Neuronal stem cell (in vitro differentiated cells): ENCODE results near the gene CLIP1.

Experiments used
- DNase-seq: peaks from one replicate; pipeline ENCODE4 v3.0.0-alpha.2; 2013; ENCODE audit warnings: low spot score
- H2AFZ ChIP-seq: one replicate; pipeline ENCODE4 v1.6.1; 2013; ENCODE audit warnings: mild to moderate bottlenecking, low read length, inconsistent platforms
- H2AK5ac ChIP-seq: 2 replicates; pipeline ENCODE4 v1.6.1; 2013; ENCODE audit warnings: low read depth, mild to moderate bottlenecking, inconsistent platforms, low read length, moderate library complexity, mixed read lengths
- H2BK120ac ChIP-seq: 2 replicates; pipeline ENCODE4 v1.6.1; 2013; ENCODE audit warnings: low read depth, mild to moderate bottlenecking, inconsistent platforms, low read length, moderate library complexity, mixed read lengths
- H2BK12ac ChIP-seq: one replicate; pipeline ENCODE4 v1.6.1; 2013; ENCODE audit warnings: low read length, inconsistent platforms
- H2BK15ac ChIP-seq: 2 replicates; pipeline ENCODE4 v1.6.1; 2013; ENCODE audit warnings: mild to moderate bottlenecking, low read length, inconsistent platforms, mixed read lengths
- H2BK5ac ChIP-seq: one replicate; pipeline ENCODE4 v1.6.1; 2013; ENCODE audit warnings: inconsistent platforms, mild to moderate bottlenecking, low read length, moderate library complexity
- H3K14ac ChIP-seq: one replicate; pipeline ENCODE4 v1.6.1; 2013; ENCODE audit warnings: low read length, inconsistent platforms
- H3K18ac ChIP-seq: 2 replicates; pipeline ENCODE4 v1.6.1; 2013; ENCODE audit warnings: low read length, inconsistent platforms
- H3K23ac ChIP-seq: 2 replicates; pipeline ENCODE4 v1.6.1; 2013; ENCODE audit warnings: low read depth, mild to moderate bottlenecking, mixed read lengths, low read length, inconsistent platforms; ENCODE audit not compliant: poor library complexity
- H3K27ac ChIP-seq: replicated peaks from 3 replicates; pipeline ENCODE4 v1.5.1; 2013; ENCODE audit warnings: low read length, inconsistent platforms
- H3K27me3 ChIP-seq, 3 experiments: 2 replicates each; pipeline ENCODE4 v1.6.1; 2013; ENCODE audit warnings: low read length in 3 of 3, mild to moderate bottlenecking in 2 of 3, inconsistent platforms in 1 of 3, low read depth in 1 of 3, mixed read lengths in 1 of 3, moderate library complexity in 1 of 3; ENCODE audit not compliant: control insufficient read depth in 3 of 3, insufficient read depth in 3 of 3
- H3K36me3 ChIP-seq, 2 donors: replicated peaks in 1 of 2; 2 replicates each; pipeline ENCODE4 v1.6.1; 2013; ENCODE audit warnings: low read length in 2 of 2; ENCODE audit not compliant: control insufficient read depth in 2 of 2, insufficient read depth in 2 of 2
- H3K4ac ChIP-seq: 2 replicates; pipeline ENCODE4 v1.6.1; 2013; ENCODE audit warnings: inconsistent platforms, mild to moderate bottlenecking, low read length, moderate library complexity
- H3K4me1 ChIP-seq, 2 donors: 1 replicate in 1 of 2; 2 replicates in 1 of 2; pipeline ENCODE4 v1.6.1; 2013; ENCODE audit warnings: low read length in 2 of 2, low read depth in 1 of 2; ENCODE audit not compliant: control insufficient read depth in 2 of 2, insufficient read depth in 1 of 2
- H3K4me2 ChIP-seq: one replicate; pipeline ENCODE4 v1.6.1; 2013; ENCODE audit warnings: mild to moderate bottlenecking, low read length, inconsistent platforms; ENCODE audit not compliant: insufficient read depth, poor library complexity, severe bottlenecking
- H3K4me3 ChIP-seq, 2 donors: 2 replicates each; pipeline ENCODE4 v1.5.1; 2013; ENCODE audit warnings: low read length in 2 of 2, mild to moderate bottlenecking in 2 of 2, inconsistent platforms in 1 of 2, moderate library complexity in 1 of 2
- H3K79me1 ChIP-seq: one replicate; pipeline ENCODE4 v1.6.1; 2013; ENCODE audit warnings: low read depth, mild to moderate bottlenecking, inconsistent platforms, low read length, moderate library complexity
- H3K9ac ChIP-seq: one replicate; pipeline ENCODE4 v1.6.1; 2013; ENCODE audit warnings: mild to moderate bottlenecking, low read depth, low read length, inconsistent platforms; ENCODE audit not compliant: poor library complexity
- H3K9me3 ChIP-seq, 2 donors: replicated peaks in 1 of 2; 2 replicates each; pipeline versions ENCODE3 to v1.6.1; 2013; ENCODE audit warnings: low read length in 2 of 2, mild to moderate bottlenecking in 2 of 2, inconsistent platforms in 1 of 2, low read depth in 1 of 2, mixed read lengths in 1 of 2, moderate library complexity in 1 of 2; ENCODE audit not compliant: control insufficient read depth in 2 of 2, insufficient read depth in 1 of 2
- H4K8ac ChIP-seq: one replicate; pipeline ENCODE4 v1.6.1; 2013; ENCODE audit warnings: low read depth, mild to moderate bottlenecking, inconsistent platforms, low read length, moderate library complexity
- H4K91ac ChIP-seq: one replicate; pipeline ENCODE4 v1.6.1; 2013; ENCODE audit warnings: low read length, low read depth, mild to moderate bottlenecking, inconsistent platforms; ENCODE audit not compliant: poor library complexity
- WGBS, 2 donors: extraction: QIAGEN DNeasy Blood & Tissue Kit; methylation state at CpG; one replicate each; pipeline ENCODE4 v1.1.7; 2013; ENCODE audit warnings: missing lambda C conversion rate in 2 of 2, mixed read lengths in 1 of 2; ENCODE audit not compliant: insufficient read length in 2 of 2, insufficient replicate concordance in 1 of 2; ENCODE audit errors: extremely low coverage in 2 of 2; 5-methylcytosine and 5-hydroxymethylcytosine counted together

Gene CLIP1

DNA sequence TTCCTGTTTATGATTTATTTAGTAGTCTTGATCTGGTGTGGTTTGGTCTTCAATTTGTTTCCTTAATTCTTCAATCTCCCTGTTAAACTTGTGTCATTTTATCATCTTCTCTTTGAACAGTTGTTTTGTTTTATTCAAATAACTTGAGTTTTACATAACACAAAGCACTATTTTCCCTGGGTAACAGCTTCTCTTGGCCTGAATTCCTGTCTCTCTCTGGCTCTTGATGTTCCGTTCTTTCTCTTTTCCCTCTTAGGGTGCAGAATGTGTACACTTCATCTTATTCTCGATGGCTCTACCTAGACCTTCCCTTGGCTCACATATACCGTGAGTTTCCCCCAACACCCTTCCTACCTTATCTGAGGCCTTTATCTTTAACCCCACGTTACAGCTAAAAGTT is 119.4 kb downstream of the CLIP1 start:
- Histone ChIP-seq H4K8ac (no peak overlapping the region), H3K4ac (no peak overlapping the region), H2BK120ac (no peak overlapping the region), H3K23ac (no peak overlapping the region), H3K14ac (no peak overlapping the region), H2AFZ (no peak overlapping the region), H3K9ac (no peak overlapping the region), H2AK5ac (no peak overlapping the region), H3K27ac (no peak overlapping the region), H2BK15ac (no peak overlapping the region), H3K79me1 (no peaks in the 10 kb centered on the region), H3K27me3 (no peaks in the 10 kb centered on the region), H3K4me2 (no peak overlapping the region), H3K9me3 (no peaks in the 10 kb centered on the region), H3K4me3 (no peak overlapping the region), H4K91ac (no peak overlapping the region), H2BK12ac (no peak overlapping the region), H3K18ac (no peak overlapping the region), H3K36me3 (peaks cover 9 to 85% of the 10 kb centered on the region in 2 donors), H3K4me1 (no peaks in the 10 kb centered on the region), H2BK5ac (no peak overlapping the region)
- no peak for DNase-seq
- no CpG with 5 or more reads among the region's 4 CpGs for WGBS, 2 donors

DNA sequence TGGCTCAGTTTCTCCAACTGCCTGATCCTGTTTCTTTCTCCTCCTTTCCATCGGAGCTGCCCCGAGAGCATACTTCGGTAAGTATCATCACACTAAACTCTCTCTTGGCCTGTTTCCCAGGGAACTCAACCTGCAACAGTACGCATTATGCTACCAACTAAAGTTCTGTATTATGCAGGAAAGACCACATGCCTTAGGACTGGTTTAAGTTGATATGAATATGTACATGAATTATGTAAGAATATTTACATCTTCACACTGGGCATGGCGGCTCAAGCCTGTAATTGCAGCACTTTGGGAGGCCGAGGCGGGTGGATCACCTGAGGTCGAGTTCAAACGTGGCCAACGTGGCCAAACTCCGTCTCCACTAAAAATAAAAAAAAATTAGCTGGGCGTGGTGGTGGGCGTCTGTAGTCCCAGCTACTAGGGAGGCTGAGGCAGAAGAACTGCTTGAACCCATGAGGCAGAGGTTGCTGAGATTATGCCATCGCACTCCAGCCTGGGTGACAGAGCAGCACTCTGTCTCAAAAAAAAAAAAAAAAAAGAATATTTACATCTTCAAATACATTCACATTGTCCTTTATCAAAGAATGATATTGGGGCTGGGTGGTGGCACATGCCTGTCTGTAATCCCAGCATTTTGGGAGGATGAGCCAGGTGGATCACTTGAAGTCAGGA is 124.3 kb downstream of the CLIP1 start:
- Histone ChIP-seq H4K91ac (no peak overlapping the region), H3K9me3 (peaks cover 0 to 4% of the 10 kb centered on the region in 2 donors), H3K23ac (no peak overlapping the region), H3K79me1 (no peaks in the 10 kb centered on the region), H3K36me3 (peaks cover 9 to 78% of the 10 kb centered on the region in 2 donors), H2BK15ac (no peak overlapping the region), H3K4me2 (no peak overlapping the region), H2BK120ac (no peak overlapping the region), H2BK12ac (no peak overlapping the region), H3K9ac (no peak overlapping the region), H3K4ac (no peak overlapping the region), H3K18ac (no peak overlapping the region), H3K27me3 (no peaks in the 10 kb centered on the region), H4K8ac (no peak overlapping the region), H3K27ac (no peak overlapping the region), H3K4me3 (no peak overlapping the region), H3K4me1 (no peaks in the 10 kb centered on the region), H3K14ac (no peak overlapping the region), H2BK5ac (no peak overlapping the region), H2AFZ (no peak overlapping the region), H2AK5ac (no peak overlapping the region)
- WGBS, 2 donors, result no CpG with 5 or more reads among the region's 14 CpGs
- DNase-seq, result no peak

- no peak overlapping the region for H2AFZ ChIP-seq
- no peak overlapping the region for H3K4ac ChIP-seq
- no peak overlapping the region for H2AK5ac ChIP-seq
- no peak overlapping the region for H3K9ac ChIP-seq
- H2BK12ac ChIP-seq, result no peak overlapping the region
- no peak overlapping the region for H4K8ac ChIP-seq
- H3K36me3 ChIP-seq, result peaks cover 9 to 74% of the 10 kb centered on the region in 2 donors
- no peaks in the 10 kb centered on the region for H3K79me1 ChIP-seq
- no peak overlapping the region for H3K27ac ChIP-seq
- no peak overlapping the region for H3K4me3 ChIP-seq
- no peaks in the 10 kb centered on the region for H3K4me1 ChIP-seq
- no peaks in the 10 kb centered on the region for H3K27me3 ChIP-seq
- no peak overlapping the region for H3K18ac ChIP-seq
- H3K14ac ChIP-seq, result no peak overlapping the region
- H3K23ac ChIP-seq, result no peak overlapping the region
- H3K4me2 ChIP-seq, result no peak overlapping the region
- H4K91ac ChIP-seq, result no peak overlapping the region
- DNase-seq, result no peak
- no peak overlapping the region for H2BK15ac ChIP-seq
- no peak overlapping the region for H2BK120ac ChIP-seq
- H3K9me3 ChIP-seq, result peaks cover 0 to 4% of the 10 kb centered on the region in 2 donors
- WGBS, 2 donors, result no CpG with 5 or more reads among the region's 9 CpGs
- no peak overlapping the region for H2BK5ac ChIP-seq
Measured at GRCh38 chr12:122297494-122297893, 125.0 kb downstream of the CLIP1 start.

GRCh38 chr12:122295877-122296276 is 126.6 kb downstream of the CLIP1 start:
- no peak overlapping the region for H3K14ac ChIP-seq
- H4K91ac ChIP-seq, result no peak overlapping the region
- H2AK5ac ChIP-seq, result no peak overlapping the region
- no peak overlapping the region for H3K9ac ChIP-seq
- no peak overlapping the region for H3K4ac ChIP-seq
- no peak for DNase-seq
- H3K27ac ChIP-seq, result no peak overlapping the region
- H4K8ac ChIP-seq, result no peak overlapping the region
- no peak overlapping the region for H3K23ac ChIP-seq
- H3K4me3 ChIP-seq, result no peak overlapping the region
- H3K36me3 ChIP-seq, result peaks cover 7 to 78% of the 10 kb centered on the region in 2 donors
- no peak overlapping the region for H3K4me2 ChIP-seq
- no peak overlapping the region for H3K18ac ChIP-seq
- H2AFZ ChIP-seq, result no peak overlapping the region
- H3K9me3 ChIP-seq, result peaks cover 0 to 4% of the 10 kb centered on the region in 2 donors
- H3K4me1 ChIP-seq, result no peaks in the 10 kb centered on the region
- no peaks in the 10 kb centered on the region for H3K79me1 ChIP-seq
- no peak overlapping the region for H2BK120ac ChIP-seq
- H2BK12ac ChIP-seq, result no peak overlapping the region
- H2BK15ac ChIP-seq, result no peak overlapping the region
- H2BK5ac ChIP-seq, result no peak overlapping the region
- H3K27me3 ChIP-seq, result no peaks in the 10 kb centered on the region
